ENCODE results near the gene BMPR2. TPM values are rescaled to one million over a fixed set of nuclear protein-coding genes. Genes with fewer than 3 reads are reported as not detected.
"Not testable (repeated sequence)": the region's sequence is repeated elsewhere in the genome, so short reads cannot be mapped to it uniquely, and the experiment has no call there.

Gene BMPR2
- total RNA-seq, 1 donor from 2014 or later: 11.3 TPM

- Mint-ChIP-seq H3K4me3 (ENCODE audit: low read depth) (no peak overlapping the region), H3K36me3 (ENCODE audit: low read depth) (no peaks in the 10 kb centered on the region), H3K4me1 (ENCODE audit: low read depth) (no peaks in the 10 kb centered on the region), H3K27ac (no peak overlapping the region), H3K27me3 (ENCODE audit: low read depth) (no peaks in the 10 kb centered on the region), H3K9me3 (no peaks in the 10 kb centered on the region)
- no peak for DNase-seq (ENCODE audit: low spot score)
- intact Hi-C loops (cut with micrococcal nuclease): no loop called here
Measured at GRCh38 chr2:202490479-202490878, 114.4 kb downstream of the BMPR2 start.

DNA sequence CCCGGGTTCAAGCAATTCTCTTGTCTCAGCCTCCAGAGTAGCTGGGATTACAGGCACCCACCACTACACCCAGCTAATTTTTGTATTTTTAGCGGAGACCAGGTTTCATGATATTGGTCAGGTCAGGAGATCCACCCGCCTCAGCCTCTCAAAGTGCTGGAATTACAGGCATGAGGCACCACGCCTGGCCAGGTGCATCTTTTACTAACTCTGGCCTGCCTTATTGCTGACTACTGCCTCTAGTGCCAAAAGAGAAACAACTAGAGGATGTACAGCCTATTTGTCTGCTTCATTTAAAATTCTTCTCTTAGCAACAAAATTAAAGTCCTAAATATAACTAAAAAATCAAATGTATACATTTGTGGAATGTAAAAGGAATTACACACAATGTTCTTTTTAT, 115.4 kb downstream of the BMPR2 start:
- Mint-ChIP-seq H3K4me3 (ENCODE audit: low read depth) (no peak overlapping the region), H3K9me3 (no peaks in the 10 kb centered on the region), H3K4me1 (ENCODE audit: low read depth) (no peaks in the 10 kb centered on the region), H3K27ac (no peak overlapping the region), H3K27me3 (ENCODE audit: low read depth) (no peaks in the 10 kb centered on the region), H3K36me3 (ENCODE audit: low read depth) (no peaks in the 10 kb centered on the region)
- intact Hi-C loops (cut with micrococcal nuclease): no loop called here
- no peak for DNase-seq (ENCODE audit: low spot score)

- no peak overlapping the region for H3K27ac Mint-ChIP-seq
- H3K4me3 Mint-ChIP-seq (ENCODE audit: low read depth): no peak overlapping the region
- intact Hi-C loops (cut with micrococcal nuclease): no loop called here
- no peaks in the 10 kb centered on the region for H3K4me1 Mint-ChIP-seq (ENCODE audit: low read depth)
- H3K36me3 Mint-ChIP-seq (ENCODE audit: low read depth): no peaks in the 10 kb centered on the region
- H3K9me3 Mint-ChIP-seq: no peaks in the 10 kb centered on the region
- H3K27me3 Mint-ChIP-seq (ENCODE audit: low read depth): no peaks in the 10 kb centered on the region
- DNase-seq (ENCODE audit: low spot score): no peak
Measured at GRCh38 chr2:202494300-202495229, 118.4 kb downstream of the BMPR2 start.

GRCh38 chr2:202495230-202495604, 119.1 kb downstream of the BMPR2 start:
- Mint-ChIP-seq H3K9me3 (no peaks in the 10 kb centered on the region), H3K4me3 (ENCODE audit: low read depth) (no peak overlapping the region), H3K27ac (no peak overlapping the region), H3K36me3 (ENCODE audit: low read depth) (no peaks in the 10 kb centered on the region), H3K4me1 (ENCODE audit: low read depth) (no peaks in the 10 kb centered on the region), H3K27me3 (ENCODE audit: low read depth) (no peaks in the 10 kb centered on the region)
- intact Hi-C loops (cut with micrococcal nuclease): no loop called here
- DNase-seq (ENCODE audit: low spot score): no peak

DNA sequence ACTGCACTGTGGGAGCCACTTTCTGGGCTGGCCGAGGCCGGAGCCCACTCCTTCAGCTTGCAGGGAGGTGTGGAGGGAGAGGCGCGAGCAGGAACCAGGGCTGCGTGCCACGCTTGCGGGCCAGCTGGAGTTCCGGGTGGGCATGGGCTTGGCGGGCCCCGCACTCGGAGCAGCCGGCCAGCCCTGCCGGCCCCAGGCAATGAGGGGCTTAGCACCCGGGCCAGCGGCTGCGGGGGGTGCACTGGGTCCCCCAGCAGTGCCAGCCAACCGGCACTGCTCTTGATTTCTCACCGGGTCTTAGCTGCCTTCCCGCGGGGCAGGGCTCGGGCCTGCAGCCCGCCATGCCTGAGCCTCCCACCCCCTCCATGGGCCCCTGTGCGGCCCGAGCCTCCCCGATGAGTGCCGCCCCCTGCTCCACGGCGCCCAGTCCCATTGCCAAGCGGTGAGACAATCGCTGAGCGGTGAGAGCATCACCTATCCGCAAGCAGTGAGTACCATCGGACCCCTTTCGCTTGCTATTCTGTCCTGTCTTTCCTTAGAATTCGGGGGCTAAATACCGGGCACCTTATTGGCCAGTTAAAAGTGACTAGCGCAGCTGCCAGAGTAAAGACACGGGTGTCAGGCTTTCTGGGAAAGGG, 120.8 kb downstream of the BMPR2 start:
- H3K4me1 Mint-ChIP-seq (ENCODE audit: low read depth); DNase-seq (ENCODE audit: low spot score); H3K36me3 Mint-ChIP-seq (ENCODE audit: low read depth); H3K27ac Mint-ChIP-seq; intact Hi-C loops (cut with micrococcal nuclease); H3K9me3 Mint-ChIP-seq; H3K4me3 Mint-ChIP-seq (ENCODE audit: low read depth); H3K27me3 Mint-ChIP-seq (ENCODE audit: low read depth): not testable (repeated sequence)

DNA sequence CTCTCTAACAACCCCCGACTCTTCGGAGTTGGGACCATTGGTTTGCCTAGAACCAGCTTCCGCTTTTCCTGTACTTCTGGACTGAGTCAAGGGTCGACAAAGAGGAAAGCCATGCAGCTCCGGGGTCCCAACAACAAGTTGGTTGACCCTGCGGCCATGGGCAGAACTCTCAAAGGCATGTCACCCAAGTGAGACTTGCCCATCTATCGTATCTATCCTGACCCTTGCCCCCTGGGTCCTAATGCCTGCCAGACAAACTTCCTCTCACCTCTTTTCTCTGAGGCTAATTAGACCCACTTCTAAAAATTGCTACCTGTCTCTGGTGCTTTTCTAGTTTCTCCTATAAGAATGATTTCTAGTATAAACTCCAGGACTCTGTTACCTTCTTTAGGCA, 121.3 kb downstream of the BMPR2 start:
- H3K27ac Mint-ChIP-seq; H3K4me3 Mint-ChIP-seq (ENCODE audit: low read depth); intact Hi-C loops (cut with micrococcal nuclease); H3K9me3 Mint-ChIP-seq; H3K4me1 Mint-ChIP-seq (ENCODE audit: low read depth); DNase-seq (ENCODE audit: low spot score); H3K27me3 Mint-ChIP-seq (ENCODE audit: low read depth); H3K36me3 Mint-ChIP-seq (ENCODE audit: low read depth): not testable (repeated sequence)

GRCh38 chr2:202499841-202500240, 123.7 kb downstream of the BMPR2 start:
- DNase-seq (ENCODE audit: low spot score); H3K4me1 Mint-ChIP-seq (ENCODE audit: low read depth); intact Hi-C loops (cut with micrococcal nuclease); H3K27me3 Mint-ChIP-seq (ENCODE audit: low read depth); H3K9me3 Mint-ChIP-seq; H3K27ac Mint-ChIP-seq; H3K36me3 Mint-ChIP-seq (ENCODE audit: low read depth); H3K4me3 Mint-ChIP-seq (ENCODE audit: low read depth): not testable (repeated sequence)

DNA sequence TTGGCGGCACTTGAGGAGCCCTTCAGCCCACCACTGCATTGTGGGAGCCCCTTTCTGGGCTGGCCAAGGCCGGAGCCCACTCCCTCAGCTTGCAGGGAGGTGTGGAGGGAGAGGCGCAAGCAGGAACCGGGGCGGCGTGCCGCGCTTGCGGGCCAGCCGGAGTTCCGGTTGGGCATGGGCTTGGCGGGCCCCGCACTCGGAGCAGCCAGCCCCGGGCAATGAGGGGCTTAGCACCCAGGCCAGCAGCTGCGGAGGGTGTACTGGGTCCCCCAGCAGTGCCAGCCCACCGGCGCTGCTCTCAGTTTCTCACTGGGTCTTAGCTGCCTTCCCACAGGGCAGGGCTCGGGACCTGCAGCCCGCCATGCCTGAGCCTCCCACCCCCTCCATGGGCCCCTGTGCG, 127.1 kb downstream of the BMPR2 start:
- H3K36me3 Mint-ChIP-seq (ENCODE audit: low read depth); H3K9me3 Mint-ChIP-seq; H3K4me1 Mint-ChIP-seq (ENCODE audit: low read depth); H3K27me3 Mint-ChIP-seq (ENCODE audit: low read depth); intact Hi-C loops (cut with micrococcal nuclease); H3K4me3 Mint-ChIP-seq (ENCODE audit: low read depth); DNase-seq (ENCODE audit: low spot score); H3K27ac Mint-ChIP-seq: not testable (repeated sequence)

DNA sequence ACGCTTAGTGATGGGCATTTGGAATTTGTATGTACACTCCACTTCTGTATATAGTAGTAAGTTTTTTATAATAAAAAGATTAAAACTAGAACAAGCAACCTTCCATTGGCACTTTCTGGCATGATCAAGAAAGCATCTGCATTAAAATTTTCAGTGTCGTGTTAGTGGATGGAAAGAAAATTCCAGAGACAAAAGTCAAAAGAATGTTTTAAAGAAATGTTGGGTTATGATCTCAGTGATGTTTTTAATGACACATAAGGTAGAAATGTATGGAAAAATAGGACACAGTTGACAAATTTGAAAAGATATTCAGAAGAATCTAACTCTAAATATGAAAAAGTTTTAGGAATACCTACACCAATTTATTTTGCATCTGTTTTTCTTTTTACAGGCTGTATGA, 132.6 kb downstream of the BMPR2 start:
- no peaks in the 10 kb centered on the region for H3K4me1 Mint-ChIP-seq (ENCODE audit: low read depth)
- no peak for DNase-seq (ENCODE audit: low spot score)
- no peaks in the 10 kb centered on the region for H3K27me3 Mint-ChIP-seq (ENCODE audit: low read depth)
- no peaks in the 10 kb centered on the region for H3K36me3 Mint-ChIP-seq (ENCODE audit: low read depth)
- no peak overlapping the region for H3K27ac Mint-ChIP-seq
- H3K9me3 Mint-ChIP-seq: no peaks in the 10 kb centered on the region
- H3K4me3 Mint-ChIP-seq (ENCODE audit: low read depth): no peak overlapping the region
- intact Hi-C loops (cut with micrococcal nuclease): no loop called here

- Mint-ChIP-seq H3K36me3 (ENCODE audit: low read depth) (peaks cover 4% of the 10 kb centered on the region), H3K27me3 (ENCODE audit: low read depth) (no peaks in the 10 kb centered on the region), H3K9me3 (no peaks in the 10 kb centered on the region), H3K4me3 (ENCODE audit: low read depth) (no peak overlapping the region), H3K27ac (no peak overlapping the region), H3K4me1 (ENCODE audit: low read depth) (peaks cover 3% of the 10 kb centered on the region)
- intact Hi-C loops (cut with micrococcal nuclease): loop anchor here (10.0 kb wide), 1 partner anchor 136 kb away; the partner anchor contains the start of gene BMPR2
- DNase-seq (ENCODE audit: low spot score): no peak
Measured at GRCh38 chr2:202510911-202511310, 134.8 kb downstream of the BMPR2 start.

GRCh38 chr2:202512176-202512575, 136.0 kb downstream of the BMPR2 start:
- Mint-ChIP-seq H3K27ac (no peak overlapping the region), H3K36me3 (ENCODE audit: low read depth) (peaks cover 4% of the 10 kb centered on the region), H3K9me3 (no peaks in the 10 kb centered on the region), H3K27me3 (ENCODE audit: low read depth) (no peaks in the 10 kb centered on the region), H3K4me3 (ENCODE audit: low read depth) (no peak overlapping the region), H3K4me1 (ENCODE audit: low read depth) (peaks cover 3% of the 10 kb centered on the region)
- intact Hi-C loops (cut with micrococcal nuclease): loop anchor here (10.0 kb wide), 1 partner anchor 137 kb away; the partner anchor contains the start of gene BMPR2
- no peak for DNase-seq (ENCODE audit: low spot score)

DNA sequence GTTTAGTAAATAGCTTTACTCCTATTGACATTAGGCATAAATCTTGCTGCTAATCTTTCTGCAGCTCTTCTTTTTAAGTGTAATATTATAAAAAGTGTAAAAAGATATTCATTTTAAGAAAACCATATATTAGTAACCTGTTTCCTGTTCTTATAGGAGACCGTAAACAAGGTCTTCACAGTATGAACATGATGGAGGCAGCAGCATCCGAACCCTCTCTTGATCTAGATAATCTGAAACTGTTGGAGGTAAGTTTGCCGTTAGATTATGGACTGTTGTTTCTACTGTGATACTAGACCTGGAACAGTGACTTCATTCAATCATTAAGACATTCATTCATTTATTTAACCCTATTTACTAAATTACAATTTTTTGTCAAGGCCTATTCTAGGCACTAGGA, 138.6 kb downstream of the BMPR2 start:
- Mint-ChIP-seq H3K27ac (no peak overlapping the region), H3K4me3 (ENCODE audit: low read depth) (no peak overlapping the region), H3K27me3 (ENCODE audit: low read depth) (no peaks in the 10 kb centered on the region), H3K4me1 (ENCODE audit: low read depth) (peaks cover 4% of the 10 kb centered on the region), H3K9me3 (no peaks in the 10 kb centered on the region), H3K36me3 (ENCODE audit: low read depth) (peaks cover 5% of the 10 kb centered on the region)
- intact Hi-C loops (cut with micrococcal nuclease): loop anchor here (10.0 kb wide), 1 partner anchor 140 kb away; the partner anchor contains the start of gene BMPR2
- DNase-seq (ENCODE audit: low spot score): no peak

DNA sequence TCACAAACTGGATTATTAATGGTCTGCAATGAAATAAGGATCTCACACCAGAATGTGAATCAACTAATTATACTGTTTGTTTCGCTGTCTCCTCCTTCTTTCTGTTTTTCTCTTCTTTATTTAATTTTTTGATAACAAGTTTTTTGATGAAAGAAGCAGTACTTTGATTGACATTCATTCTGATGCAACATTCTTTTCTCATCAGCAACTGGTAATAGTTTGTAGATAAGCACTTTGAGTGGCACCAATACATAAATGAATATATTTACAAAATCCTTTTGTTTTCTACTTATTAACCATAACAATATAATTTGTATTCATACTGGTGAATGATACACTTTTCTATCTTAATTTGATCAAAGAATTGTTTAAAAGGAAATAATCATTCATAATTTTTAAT, 143.3 kb downstream of the BMPR2 start:
- H3K9me3 Mint-ChIP-seq: no peaks in the 10 kb centered on the region
- no peak overlapping the region for H3K4me3 Mint-ChIP-seq (ENCODE audit: low read depth)
- peaks cover 17% of the 10 kb centered on the region for H3K36me3 Mint-ChIP-seq (ENCODE audit: low read depth)
- DNase-seq (ENCODE audit: low spot score): no peak
- H3K4me1 Mint-ChIP-seq (ENCODE audit: low read depth): peaks cover 6% of the 10 kb centered on the region
- intact Hi-C loops (cut with micrococcal nuclease): loop anchor here (10.0 kb wide), 1 partner anchor 145 kb away; the partner anchor contains the start of gene BMPR2
- no peaks in the 10 kb centered on the region for H3K27me3 Mint-ChIP-seq (ENCODE audit: low read depth)
- no peak overlapping the region for H3K27ac Mint-ChIP-seq
